Stomach (tissue), 4 donors: ENCODE data around the gene OLIG2.

ENCODE experiments used
- EP300 ChIP-seq: sonication (generic); formaldehyde crosslinking; IDR thresholded peaks from one replicate; pipeline ENCODE4 v1.6.1; 2017; ENCODE audit warnings: antibody characterized with exemption
- POLR2A ChIP-seq, 4 donors: fragments of 450-650 bp; IDR thresholded peaks; one replicate each; pipeline ENCODE4 v1.6.1; 2016; ENCODE audit warnings: antibody characterized with exemption in 4 of 4, control low read depth in 2 of 4, mild to moderate bottlenecking in 1 of 4, moderate library complexity in 1 of 4
- POLR2AphosphoS5 ChIP-seq, 3 donors: sonication (generic); formaldehyde crosslinking; IDR thresholded peaks; one replicate each; pipeline ENCODE4 v1.6.1; 2016; ENCODE audit warnings: antibody characterized with exemption in 3 of 3
- TF ChIP-seq, protein P1 (sequence below), 7 experiments: fragments of 450-650 bp in 4 of 7; fragments of 200-600 bp in 3 of 7; sonication (generic) in 3 of 7; IDR thresholded peaks; one replicate each; pipeline ENCODE4 v1.5.1; 2016 to 2019; ENCODE audit warnings: antibody characterized with exemption in 7 of 7, control low read depth in 2 of 7, mild to moderate bottlenecking in 1 of 7

DNA sequence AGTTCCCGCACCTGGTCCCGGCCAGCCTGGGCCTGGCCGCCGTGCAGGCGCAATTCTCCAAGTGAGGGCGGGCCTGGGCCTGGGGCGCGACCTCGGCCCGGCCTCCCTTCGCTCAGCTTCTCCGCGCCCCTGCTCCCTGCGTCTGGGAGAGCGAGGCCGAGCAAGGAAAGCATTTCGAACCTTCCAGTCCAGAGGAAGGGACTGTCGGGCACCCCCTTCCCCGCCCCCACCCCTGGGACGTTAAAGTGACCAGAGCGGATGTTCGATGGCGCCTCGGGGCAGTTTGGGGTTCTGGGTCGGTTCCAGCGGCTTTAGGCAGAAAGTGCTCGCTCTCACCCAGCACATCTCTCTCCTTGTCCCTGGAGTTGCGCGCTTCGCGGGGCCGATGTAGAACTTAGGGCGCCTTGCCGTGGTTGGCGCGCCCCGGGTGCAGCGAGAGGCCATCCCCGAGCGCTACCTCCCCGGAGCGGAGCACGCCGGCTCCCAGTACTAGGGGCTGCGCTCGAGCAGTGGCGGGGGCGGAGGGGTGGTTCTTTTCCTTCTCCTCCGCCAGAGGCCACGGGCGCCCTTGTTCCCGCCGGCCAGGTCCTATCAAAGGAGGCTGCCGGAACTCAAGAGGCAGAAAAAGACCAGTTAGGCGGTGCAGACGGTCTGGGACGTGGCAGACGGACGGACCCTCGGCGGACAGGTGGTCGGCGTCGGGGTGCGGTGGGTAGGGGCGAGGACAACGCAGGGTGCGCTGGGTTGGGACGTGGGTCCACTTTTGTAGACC is 45.4 kb downstream of the OLIG2 start:
- TF ChIP-seq, protein P1, sequence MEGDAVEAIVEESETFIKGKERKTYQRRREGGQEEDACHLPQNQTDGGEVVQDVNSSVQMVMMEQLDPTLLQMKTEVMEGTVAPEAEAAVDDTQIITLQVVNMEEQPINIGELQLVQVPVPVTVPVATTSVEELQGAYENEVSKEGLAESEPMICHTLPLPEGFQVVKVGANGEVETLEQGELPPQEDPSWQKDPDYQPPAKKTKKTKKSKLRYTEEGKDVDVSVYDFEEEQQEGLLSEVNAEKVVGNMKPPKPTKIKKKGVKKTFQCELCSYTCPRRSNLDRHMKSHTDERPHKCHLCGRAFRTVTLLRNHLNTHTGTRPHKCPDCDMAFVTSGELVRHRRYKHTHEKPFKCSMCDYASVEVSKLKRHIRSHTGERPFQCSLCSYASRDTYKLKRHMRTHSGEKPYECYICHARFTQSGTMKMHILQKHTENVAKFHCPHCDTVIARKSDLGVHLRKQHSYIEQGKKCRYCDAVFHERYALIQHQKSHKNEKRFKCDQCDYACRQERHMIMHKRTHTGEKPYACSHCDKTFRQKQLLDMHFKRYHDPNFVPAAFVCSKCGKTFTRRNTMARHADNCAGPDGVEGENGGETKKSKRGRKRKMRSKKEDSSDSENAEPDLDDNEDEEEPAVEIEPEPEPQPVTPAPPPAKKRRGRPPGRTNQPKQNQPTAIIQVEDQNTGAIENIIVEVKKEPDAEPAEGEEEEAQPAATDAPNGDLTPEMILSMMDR (IDR thresholded peaks at IDR 0.05), result no peak
- TF ChIP-seq POLR2AphosphoS5 (IDR thresholded peaks at IDR 0.05) (no peak), POLR2A (IDR thresholded peaks at IDR 0.05) (no peak), EP300 (no peak)
